HG03558 (cell line): ENCODE measurements around the gene LRRTM4.

Source experiments
- ATAC-seq: cut with Tn5 transposase; IDR thresholded peaks from one replicate; pipeline ENCODE4 v1.9.1; 2021; ENCODE audit warnings: moderate number of reproducible peaks; ENCODE audit not compliant: unreplicated experiment; ENCODE audit errors: extremely low read depth

The LRRTM4 gene

GRCh38 chr2:76938153-76938552, 584.0 kb downstream of the LRRTM4 start:
- ATAC-seq = no peak

GRCh38 chr2:76932550-76932949, 589.6 kb downstream of the LRRTM4 start:
- no peak for ATAC-seq

- no peak for ATAC-seq
Measured at GRCh38 chr2:76930056-76930744, 592.0 kb downstream of the LRRTM4 start.

GRCh38 chr2:76928026-76928425, 594.1 kb downstream of the LRRTM4 start:
- no peak for ATAC-seq

- no peak for ATAC-seq
Measured at GRCh38 chr2:76921006-76921405, 601.2 kb downstream of the LRRTM4 start.

- ATAC-seq = no peak
Measured at GRCh38 chr2:76895469-76895868, 626.7 kb downstream of the LRRTM4 start.

GRCh38 chr2:76870581-76870980, 651.6 kb downstream of the LRRTM4 start:
- no peak for ATAC-seq

GRCh38 chr2:76870011-76870410, 652.2 kb downstream of the LRRTM4 start:
- no peak for ATAC-seq

GRCh38 chr2:76867854-76868253, 654.3 kb downstream of the LRRTM4 start:
- no peak for ATAC-seq

- ATAC-seq = no peak
Measured at GRCh38 chr2:76866464-76866863, 655.7 kb downstream of the LRRTM4 start.

GRCh38 chr2:76862901-76863300, 659.3 kb downstream of the LRRTM4 start:
- ATAC-seq = no peak

- no peak for ATAC-seq
Measured at GRCh38 chr2:76861708-76862107, 660.5 kb downstream of the LRRTM4 start.

- ATAC-seq = no peak
Measured at GRCh38 chr2:76851000-76851399, 671.2 kb downstream of the LRRTM4 start.

GRCh38 chr2:76849086-76849485, 673.1 kb downstream of the LRRTM4 start:
- ATAC-seq = no peak

GRCh38 chr2:76839826-76840225, 682.4 kb downstream of the LRRTM4 start:
- ATAC-seq = no peak

GRCh38 chr2:76829374-76830234, 692.6 kb downstream of the LRRTM4 start:
- ATAC-seq = no peak

GRCh38 chr2:76826691-76827090, 695.5 kb downstream of the LRRTM4 start:
- no peak for ATAC-seq

- ATAC-seq = no peak
Measured at GRCh38 chr2:76825140-76825970, 696.8 kb downstream of the LRRTM4 start.

GRCh38 chr2:76821731-76822130, 700.4 kb downstream of the LRRTM4 start:
- ATAC-seq = no peak

GRCh38 chr2:76813084-76813483, 709.1 kb downstream of the LRRTM4 start:
- no peak for ATAC-seq

GRCh38 chr2:76812156-76812555, 710.0 kb downstream of the LRRTM4 start:
- no peak for ATAC-seq
